ENCODE measurements around the gene RPL37.
"Not testable (repeated sequence)": the region's sequence is repeated elsewhere in the genome, so short reads cannot be mapped to it uniquely, and the experiment has no call there.

The RPL37 gene

GRCh38 chr5:40834391-40834848 lies 602 bp downstream of the RPL37 start:
- no peak for DNase-seq (ENCODE audit: low read depth in 3 of 3, low spot score in 1 of 3)

DNA sequence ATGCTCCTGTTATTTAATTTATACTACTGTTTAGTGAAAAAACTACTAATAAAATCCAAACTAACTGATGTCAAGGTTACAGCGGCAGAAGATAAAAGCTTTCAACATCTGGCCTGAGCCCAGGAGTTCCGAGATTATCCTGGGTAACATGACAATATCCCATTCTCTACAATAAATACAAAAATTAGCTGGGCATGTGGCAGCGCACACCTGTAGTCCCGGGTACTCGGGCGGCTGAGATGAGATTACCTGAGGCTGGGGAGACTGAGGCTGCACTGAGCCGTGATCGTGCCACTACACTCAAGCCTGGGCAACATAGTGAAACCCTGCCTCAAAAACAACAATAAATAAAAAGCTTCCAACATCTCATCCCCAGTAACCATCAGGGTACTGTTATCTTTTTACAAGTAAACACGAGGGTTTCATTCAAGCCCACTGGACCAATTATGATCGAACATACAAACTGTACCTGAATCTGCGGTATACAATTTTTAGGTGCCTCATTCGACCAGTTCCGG lies 1.3 kb downstream of the RPL37 start:
- DNase-seq (ENCODE audit: low read depth in 3 of 3, low spot score in 1 of 3): no peak

DNA sequence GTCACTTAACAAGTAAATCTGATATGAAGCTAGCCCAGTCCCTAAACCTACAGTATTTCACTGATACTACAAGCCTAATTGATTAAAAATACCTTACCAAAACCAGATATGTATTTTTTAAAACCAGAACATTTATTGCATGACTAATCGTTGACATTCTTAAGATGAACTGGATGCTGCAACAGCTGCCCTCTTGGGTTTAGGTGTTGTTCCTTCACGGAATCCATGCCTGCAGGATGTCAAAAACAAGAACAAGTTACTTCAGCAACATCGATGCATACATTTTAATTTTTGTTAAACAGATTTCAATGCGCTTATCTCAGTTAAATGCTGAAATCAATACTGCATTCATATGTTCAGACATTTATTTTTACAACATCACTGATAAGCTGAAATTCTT lies 2.7 kb downstream of the RPL37 start:
- no peak for DNase-seq (ENCODE audit: low read depth in 3 of 3, low spot score in 1 of 3)

- DNase-seq (ENCODE audit: low read depth in 3 of 3, low spot score in 1 of 3): no peak
Observed at GRCh38 chr5:40831346-40832210, 3.4 kb downstream of the RPL37 start.

DNA sequence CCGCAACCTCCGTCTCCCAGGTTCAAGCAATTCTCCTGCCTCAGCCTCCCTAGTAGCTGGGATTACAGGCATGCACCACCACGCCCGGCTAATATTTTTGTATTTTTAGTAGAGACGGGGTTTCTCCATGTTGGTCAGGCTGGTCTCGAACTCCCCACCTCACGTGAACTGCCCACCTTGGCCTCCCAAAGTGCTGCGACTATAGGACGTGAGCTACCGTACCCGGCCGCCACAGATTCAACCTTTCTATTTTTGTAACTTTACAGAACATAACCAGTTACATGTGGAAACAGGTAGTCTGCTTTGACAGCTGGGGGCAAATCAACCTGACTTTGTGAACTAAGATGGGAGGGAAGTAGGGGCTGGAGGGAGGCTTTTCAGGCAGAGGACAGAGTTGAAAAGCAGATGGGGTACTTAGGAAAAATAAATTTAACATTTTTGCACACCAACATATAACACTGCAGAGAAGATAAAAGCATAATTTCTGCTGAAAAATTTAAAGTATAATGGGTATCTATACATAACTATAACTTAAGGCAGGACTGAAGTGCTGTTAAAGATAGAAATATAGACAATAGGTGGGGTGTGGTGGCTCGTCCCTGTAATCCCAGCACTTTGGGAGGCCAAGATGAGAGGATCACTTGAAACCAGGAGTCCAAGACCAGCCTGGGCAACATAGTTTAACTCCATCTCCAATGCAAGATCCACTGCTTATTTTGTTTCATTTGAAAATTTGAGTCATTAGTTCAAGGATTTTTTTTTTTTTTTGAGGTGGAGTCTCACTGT lies 5.1 kb downstream of the RPL37 start:
- DNase-seq (ENCODE audit: low read depth in 3 of 3, low spot score in 1 of 3): no peak

DNA sequence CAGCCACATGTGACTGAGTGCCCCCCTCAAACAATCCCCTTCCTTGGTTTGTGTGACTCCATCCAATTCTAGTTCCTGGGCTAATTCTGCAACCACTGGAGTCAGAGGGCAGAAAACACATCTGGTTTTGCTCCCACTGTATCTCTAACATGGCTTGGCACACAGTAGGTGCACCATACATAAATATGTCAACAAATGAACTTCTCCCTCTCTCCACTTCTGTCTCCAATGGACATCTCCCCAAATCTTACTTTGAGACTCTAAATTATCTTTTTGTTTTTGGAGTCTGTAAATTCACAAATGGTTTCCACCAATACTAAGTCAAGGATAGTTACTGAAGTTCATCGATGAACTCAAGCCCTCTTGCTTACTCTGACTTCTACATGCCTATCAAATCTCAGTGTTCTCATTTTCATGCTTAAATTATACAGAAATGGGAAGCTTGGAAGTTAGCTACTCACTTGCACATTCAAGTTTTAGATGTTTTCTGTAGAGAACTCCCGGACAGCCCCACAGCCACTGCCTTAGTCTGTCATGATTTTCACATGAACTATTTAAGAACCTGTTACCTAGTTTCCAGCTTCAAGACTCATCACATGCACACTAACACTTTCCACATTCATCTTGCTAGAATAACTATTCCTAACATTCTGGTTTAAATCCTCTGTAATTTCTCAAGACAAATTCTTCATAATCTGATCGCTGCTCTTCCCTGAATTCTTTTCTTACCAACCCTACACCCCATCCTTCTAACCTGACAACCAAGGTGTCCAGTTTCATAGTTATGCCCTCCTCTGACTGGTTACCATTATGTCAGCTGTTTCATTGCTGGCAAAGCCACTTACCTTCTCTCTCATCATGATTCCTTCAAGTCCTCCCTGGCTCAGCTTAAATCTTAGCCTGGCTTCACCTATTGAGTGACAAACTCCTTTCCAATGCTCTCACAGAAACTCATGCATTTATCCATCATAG lies 6.0 kb downstream of the RPL37 start:
- DNase-seq (ENCODE audit: low read depth in 3 of 3, low spot score in 1 of 3): no peak

GRCh38 chr5:40828021-40828631 lies 6.9 kb downstream of the RPL37 start:
- no peak for DNase-seq (ENCODE audit: low read depth in 3 of 3, low spot score in 1 of 3)

GRCh38 chr5:40827188-40827977 lies 7.6 kb downstream of the RPL37 start:
- no peak for DNase-seq (ENCODE audit: low read depth in 3 of 3, low spot score in 1 of 3)

GRCh38 chr5:40826489-40827187 lies 8.4 kb downstream of the RPL37 start:
- DNase-seq (ENCODE audit: low read depth in 3 of 3, low spot score in 1 of 3): no peak

GRCh38 chr5:40825461-40826043 lies 9.5 kb downstream of the RPL37 start:
- not testable (repeated sequence) for DNase-seq (ENCODE audit: low read depth in 3 of 3, low spot score in 1 of 3)

DNA sequence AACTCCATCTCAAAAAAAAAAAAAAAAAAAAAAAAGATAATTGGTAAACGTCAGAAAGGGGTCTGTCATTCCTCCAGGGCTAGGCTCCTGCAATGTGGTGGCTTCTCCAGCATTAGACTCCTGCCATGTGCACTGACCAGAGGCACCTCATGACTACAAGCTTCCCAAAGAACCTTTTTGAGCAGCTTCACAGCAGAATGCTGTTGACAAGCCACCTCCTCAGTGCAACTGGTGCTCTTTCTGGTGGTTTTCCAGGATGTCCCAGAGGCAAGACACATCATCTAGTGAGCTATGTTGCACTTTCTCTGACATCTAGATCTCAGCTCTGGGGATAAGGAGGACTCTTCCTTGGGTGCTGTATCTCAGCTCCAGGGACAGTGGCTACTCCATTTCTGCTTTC lies 11.6 kb downstream of the RPL37 start:
- no peak for DNase-seq (ENCODE audit: low read depth in 3 of 3, low spot score in 1 of 3)

- DNase-seq (ENCODE audit: low read depth in 3 of 3, low spot score in 1 of 3): no peak
Observed at GRCh38 chr5:40813698-40814281, 21.2 kb downstream of the RPL37 start.

GRCh38 chr5:40812125-40812524 lies 22.9 kb downstream of the RPL37 start:
- no peak for DNase-seq (ENCODE audit: low read depth in 3 of 3, low spot score in 1 of 3)

- no peak for DNase-seq (ENCODE audit: low read depth in 3 of 3, low spot score in 1 of 3)
Observed at GRCh38 chr5:40801771-40802562, 33.1 kb downstream of the RPL37 start.

- no peak for DNase-seq (ENCODE audit: low read depth in 3 of 3, low spot score in 1 of 3)
Observed at GRCh38 chr5:40799258-40799657, 35.8 kb downstream of the RPL37 start.

DNA sequence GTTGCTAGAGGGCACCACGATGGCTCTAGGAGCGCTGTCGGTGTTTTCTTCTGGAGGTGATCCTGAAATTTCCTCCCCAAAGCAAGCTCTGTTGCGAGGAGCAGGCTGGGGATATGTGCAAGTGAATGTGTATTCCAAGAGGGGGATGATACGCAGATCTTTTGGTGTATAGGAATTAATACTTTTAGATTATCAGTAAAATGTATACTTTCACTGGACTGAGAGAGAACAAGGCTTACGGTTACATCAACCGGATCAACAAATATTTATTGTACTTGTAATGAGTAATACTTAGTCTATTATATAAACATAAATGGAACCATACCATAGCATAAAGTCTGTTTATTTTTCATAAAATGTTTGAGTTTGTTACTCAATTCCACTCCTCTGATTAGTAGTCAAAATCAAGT lies 36.2 kb downstream of the RPL37 start:
- no peak for DNase-seq (ENCODE audit: low read depth in 3 of 3, low spot score in 1 of 3)

- DNase-seq (ENCODE audit: low read depth in 3 of 3, low spot score in 1 of 3): peak; percentile 77 to 83 (median 80)
Observed at GRCh38 chr5:40798012-40798800, 36.8 kb downstream of the RPL37 start, which contains the start of gene PRKAA1. Gene PRKAA1 (minus strand): TSS chr5:40798374. CDS start chr5:40798189, 185 bp downstream.
